ENCODE data around the gene TNPO1. TPM values are rescaled to one million over a fixed set of nuclear protein-coding genes. Genes with fewer than 3 reads are reported as not detected.
A peak's percentile ranks its signal among the peaks of the same experiment; 100 is the strongest.

TNPO1 gene
- total and polyA plus RNA-seq, 9 of the 15 experiments (the other 6 are each of a cell fraction or from before 2014, with no cell fraction given), result 20.8 to 176 (median 97.9) TPM

DNA sequence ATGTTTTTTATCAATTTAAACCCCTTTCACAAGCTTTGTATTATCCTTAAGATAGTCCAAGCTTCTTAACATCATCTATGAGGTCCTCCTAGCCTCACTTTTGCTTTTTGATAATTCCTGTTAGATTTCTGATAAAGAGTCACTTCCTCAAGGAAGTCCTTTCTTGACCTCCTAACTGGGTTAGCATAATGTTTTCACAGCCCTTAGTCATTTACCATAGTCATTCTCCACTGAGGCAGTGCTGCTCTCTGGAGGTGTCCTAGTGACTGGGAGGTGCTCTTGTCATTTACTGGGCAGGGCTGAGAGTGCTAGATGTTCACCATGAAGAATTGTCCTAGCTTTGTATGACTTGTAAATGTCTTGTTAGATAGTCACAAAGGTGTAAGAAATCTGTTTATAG, 26.4 kb downstream of the TNPO1 start (continued):
- TF ChIP-seq, protein P1, sequence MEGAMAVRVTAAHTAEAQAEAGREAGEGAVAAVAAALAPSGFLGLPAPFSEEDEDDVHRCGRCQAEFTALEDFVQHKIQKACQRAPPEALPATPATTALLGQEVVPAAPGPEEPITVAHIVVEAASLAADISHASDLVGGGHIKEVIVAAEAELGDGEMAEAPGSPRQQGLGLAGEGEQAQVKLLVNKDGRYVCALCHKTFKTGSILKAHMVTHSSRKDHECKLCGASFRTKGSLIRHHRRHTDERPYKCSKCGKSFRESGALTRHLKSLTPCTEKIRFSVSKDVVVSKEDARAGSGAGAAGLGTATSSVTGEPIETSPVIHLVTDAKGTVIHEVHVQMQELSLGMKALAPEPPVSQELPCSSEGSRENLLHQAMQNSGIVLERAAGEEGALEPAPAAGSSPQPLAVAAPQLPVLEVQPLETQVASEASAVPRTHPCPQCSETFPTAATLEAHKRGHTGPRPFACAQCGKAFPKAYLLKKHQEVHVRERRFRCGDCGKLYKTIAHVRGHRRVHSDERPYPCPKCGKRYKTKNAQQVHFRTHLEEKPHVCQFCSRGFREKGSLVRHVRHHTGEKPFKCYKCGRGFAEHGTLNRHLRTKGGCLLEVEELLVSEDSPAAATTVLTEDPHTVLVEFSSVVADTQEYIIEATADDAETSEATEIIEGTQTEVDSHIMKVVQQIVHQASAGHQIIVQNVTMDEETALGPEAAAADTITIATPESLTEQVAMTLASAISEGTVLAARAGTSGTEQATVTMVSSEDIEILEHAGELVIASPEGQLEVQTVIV (CRISPR knock-in tag; IDR thresholded peaks at IDR 0.05; ENCODE audit: borderline replicate concordance), result no peak
- TF ChIP-seq, protein P2, sequence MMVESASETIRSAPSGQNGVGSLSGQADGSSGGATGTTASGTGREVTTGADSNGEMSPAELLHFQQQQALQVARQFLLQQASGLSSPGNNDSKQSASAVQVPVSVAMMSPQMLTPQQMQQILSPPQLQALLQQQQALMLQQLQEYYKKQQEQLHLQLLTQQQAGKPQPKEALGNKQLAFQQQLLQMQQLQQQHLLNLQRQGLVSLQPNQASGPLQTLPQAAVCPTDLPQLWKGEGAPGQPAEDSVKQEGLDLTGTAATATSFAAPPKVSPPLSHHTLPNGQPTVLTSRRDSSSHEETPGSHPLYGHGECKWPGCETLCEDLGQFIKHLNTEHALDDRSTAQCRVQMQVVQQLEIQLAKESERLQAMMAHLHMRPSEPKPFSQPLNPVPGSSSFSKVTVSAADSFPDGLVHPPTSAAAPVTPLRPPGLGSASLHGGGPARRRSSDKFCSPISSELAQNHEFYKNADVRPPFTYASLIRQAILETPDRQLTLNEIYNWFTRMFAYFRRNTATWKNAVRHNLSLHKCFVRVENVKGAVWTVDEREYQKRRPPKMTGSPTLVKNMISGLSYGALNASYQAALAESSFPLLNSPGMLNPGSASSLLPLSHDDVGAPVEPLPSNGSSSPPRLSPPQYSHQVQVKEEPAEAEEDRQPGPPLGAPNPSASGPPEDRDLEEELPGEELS (CRISPR knock-in tag; IDR thresholded peaks at IDR 0.05; ENCODE audit: borderline replicate concordance), result no peak
- TF ChIP-seq ZZZ3 (IDR thresholded peaks at IDR 0.05), result no peak
- TF ChIP-seq, protein P3, sequence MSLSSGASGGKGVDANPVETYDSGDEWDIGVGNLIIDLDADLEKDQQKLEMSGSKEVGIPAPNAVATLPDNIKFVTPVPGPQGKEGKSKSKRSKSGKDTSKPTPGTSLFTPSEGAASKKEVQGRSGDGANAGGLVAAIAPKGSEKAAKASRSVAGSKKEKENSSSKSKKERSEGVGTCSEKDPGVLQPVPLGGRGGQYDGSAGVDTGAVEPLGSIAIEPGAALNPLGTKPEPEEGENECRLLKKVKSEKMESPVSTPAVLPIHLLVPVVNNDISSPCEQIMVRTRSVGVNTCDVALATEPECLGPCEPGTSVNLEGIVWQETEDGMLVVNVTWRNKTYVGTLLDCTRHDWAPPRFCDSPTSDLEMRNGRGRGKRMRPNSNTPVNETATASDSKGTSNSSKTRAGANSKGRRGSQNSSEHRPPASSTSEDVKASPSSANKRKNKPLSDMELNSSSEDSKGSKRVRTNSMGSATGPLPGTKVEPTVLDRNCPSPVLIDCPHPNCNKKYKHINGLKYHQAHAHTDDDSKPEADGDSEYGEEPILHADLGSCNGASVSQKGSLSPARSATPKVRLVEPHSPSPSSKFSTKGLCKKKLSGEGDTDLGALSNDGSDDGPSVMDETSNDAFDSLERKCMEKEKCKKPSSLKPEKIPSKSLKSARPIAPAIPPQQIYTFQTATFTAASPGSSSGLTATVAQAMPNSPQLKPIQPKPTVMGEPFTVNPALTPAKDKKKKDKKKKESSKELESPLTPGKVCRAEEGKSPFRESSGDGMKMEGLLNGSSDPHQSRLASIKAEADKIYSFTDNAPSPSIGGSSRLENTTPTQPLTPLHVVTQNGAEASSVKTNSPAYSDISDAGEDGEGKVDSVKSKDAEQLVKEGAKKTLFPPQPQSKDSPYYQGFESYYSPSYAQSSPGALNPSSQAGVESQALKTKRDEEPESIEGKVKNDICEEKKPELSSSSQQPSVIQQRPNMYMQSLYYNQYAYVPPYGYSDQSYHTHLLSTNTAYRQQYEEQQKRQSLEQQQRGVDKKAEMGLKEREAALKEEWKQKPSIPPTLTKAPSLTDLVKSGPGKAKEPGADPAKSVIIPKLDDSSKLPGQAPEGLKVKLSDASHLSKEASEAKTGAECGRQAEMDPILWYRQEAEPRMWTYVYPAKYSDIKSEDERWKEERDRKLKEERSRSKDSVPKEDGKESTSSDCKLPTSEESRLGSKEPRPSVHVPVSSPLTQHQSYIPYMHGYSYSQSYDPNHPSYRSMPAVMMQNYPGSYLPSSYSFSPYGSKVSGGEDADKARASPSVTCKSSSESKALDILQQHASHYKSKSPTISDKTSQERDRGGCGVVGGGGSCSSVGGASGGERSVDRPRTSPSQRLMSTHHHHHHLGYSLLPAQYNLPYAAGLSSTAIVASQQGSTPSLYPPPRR (CRISPR knock-in tag; IDR thresholded peaks at IDR 0.05; ENCODE audit: borderline replicate concordance), result no peak
- TF ChIP-seq TBP (optimal IDR thresholded peaks at IDR 0.05; ENCODE audit: low read depth, low read length), result no peak
- TF ChIP-seq MYC (IDR thresholded peaks at IDR 0.05; ENCODE audit: low read depth, low read length), result no peak
- TF ChIP-seq MYC (CRISPR knock-in tag; IDR thresholded peaks at IDR 0.05; ENCODE audit: borderline replicate concordance, low read depth), result no peak
- TF ChIP-seq, protein P4, sequence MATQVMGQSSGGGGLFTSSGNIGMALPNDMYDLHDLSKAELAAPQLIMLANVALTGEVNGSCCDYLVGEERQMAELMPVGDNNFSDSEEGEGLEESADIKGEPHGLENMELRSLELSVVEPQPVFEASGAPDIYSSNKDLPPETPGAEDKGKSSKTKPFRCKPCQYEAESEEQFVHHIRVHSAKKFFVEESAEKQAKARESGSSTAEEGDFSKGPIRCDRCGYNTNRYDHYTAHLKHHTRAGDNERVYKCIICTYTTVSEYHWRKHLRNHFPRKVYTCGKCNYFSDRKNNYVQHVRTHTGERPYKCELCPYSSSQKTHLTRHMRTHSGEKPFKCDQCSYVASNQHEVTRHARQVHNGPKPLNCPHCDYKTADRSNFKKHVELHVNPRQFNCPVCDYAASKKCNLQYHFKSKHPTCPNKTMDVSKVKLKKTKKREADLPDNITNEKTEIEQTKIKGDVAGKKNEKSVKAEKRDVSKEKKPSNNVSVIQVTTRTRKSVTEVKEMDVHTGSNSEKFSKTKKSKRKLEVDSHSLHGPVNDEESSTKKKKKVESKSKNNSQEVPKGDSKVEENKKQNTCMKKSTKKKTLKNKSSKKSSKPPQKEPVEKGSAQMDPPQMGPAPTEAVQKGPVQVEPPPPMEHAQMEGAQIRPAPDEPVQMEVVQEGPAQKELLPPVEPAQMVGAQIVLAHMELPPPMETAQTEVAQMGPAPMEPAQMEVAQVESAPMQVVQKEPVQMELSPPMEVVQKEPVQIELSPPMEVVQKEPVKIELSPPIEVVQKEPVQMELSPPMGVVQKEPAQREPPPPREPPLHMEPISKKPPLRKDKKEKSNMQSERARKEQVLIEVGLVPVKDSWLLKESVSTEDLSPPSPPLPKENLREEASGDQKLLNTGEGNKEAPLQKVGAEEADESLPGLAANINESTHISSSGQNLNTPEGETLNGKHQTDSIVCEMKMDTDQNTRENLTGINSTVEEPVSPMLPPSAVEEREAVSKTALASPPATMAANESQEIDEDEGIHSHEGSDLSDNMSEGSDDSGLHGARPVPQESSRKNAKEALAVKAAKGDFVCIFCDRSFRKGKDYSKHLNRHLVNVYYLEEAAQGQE (IDR thresholded peaks at IDR 0.05; ENCODE audit: borderline replicate concordance), result peak; percentile 65
- TF ChIP-seq, protein P4 (CRISPR knock-in tag; IDR thresholded peaks at IDR 0.05; ENCODE audit: low read depth), result no peak
- TF ChIP-seq HNRNPH1 (optimal IDR thresholded peaks at IDR 0.05; ENCODE audit: low read depth, low read length), result no peak
